ENCODE results near the gene SH3TC2.

SH3TC2 gene

DNA sequence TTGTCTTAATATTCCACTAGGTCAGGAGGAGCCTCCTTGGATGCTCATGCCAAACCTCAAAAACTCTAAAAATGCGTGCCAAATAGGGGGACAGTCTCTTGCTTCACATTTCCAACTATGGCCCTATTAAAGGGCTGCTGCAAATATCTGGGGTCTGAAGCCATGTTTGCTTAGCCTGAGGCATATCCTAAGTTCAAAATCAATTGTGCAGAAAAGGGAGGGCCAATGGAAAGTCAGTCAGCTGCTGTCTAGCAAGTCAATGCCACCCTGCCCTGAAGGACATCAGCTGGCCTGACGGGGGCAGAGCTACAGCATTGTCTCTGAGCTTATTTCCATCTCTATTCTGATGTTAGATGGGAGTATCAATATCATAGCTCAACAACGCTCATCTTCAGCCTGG lies 93.6 kb downstream of the SH3TC2 start:
- no peak for TF ChIP-seq REST (IDR thresholded peaks at IDR 0.05; ENCODE audit: insufficient read depth in 1 of 2, low read depth in 2 of 2, low read length in 2 of 2)
- no peak for TF ChIP-seq TAF1 (IDR thresholded peaks at IDR 0.05; ENCODE audit: borderline replicate concordance, insufficient read depth, low read length)
- no peak for TF ChIP-seq FOXP2 (optimal IDR thresholded peaks at IDR 0.05; ENCODE audit: borderline replicate concordance, extremely low read depth, extremely low read length, insufficient read depth)
- no peak for TF ChIP-seq SIN3A (IDR thresholded peaks at IDR 0.05; ENCODE audit: borderline replicate concordance, insufficient read depth, low read length)
- TF ChIP-seq POLR2AphosphoS5 (IDR thresholded peaks at IDR 0.05; ENCODE audit: low read depth, low read length): no peak

- TF ChIP-seq TAF1 (IDR thresholded peaks at IDR 0.05; ENCODE audit: borderline replicate concordance, insufficient read depth, low read length) (no peak), SIN3A (IDR thresholded peaks at IDR 0.05; ENCODE audit: borderline replicate concordance, insufficient read depth, low read length) (no peak), POLR2AphosphoS5 (IDR thresholded peaks at IDR 0.05; ENCODE audit: low read depth, low read length) (no peak), FOXP2 (optimal IDR thresholded peaks at IDR 0.05; ENCODE audit: borderline replicate concordance, extremely low read depth, extremely low read length, insufficient read depth) (no peak), REST (IDR thresholded peaks at IDR 0.05; ENCODE audit: insufficient read depth in 1 of 2, low read depth in 2 of 2, low read length in 2 of 2) (no peak)
Observed at GRCh38 chr5:148968311-148968710, 94.6 kb downstream of the SH3TC2 start.

DNA sequence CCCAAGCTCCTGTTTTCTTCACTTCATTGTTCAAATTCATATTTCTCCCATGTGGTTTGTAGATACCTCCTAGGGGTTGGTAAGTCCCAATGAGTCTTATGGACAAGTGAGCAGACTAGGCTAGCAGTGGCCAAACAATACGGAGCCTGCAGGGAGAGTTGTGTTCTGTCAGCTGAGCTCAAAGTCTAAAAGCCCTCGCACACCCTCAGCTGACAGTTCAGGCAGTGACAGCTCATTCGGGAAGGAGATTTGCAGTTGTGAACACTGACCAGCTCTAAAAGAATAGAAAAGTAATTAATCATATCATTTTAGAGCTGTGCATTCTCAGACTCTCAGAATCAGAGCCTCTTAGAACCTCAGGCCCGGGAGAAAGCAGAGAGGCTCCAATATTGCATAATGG lies 95.1 kb downstream of the SH3TC2 start:
- TF ChIP-seq REST (IDR thresholded peaks at IDR 0.05; ENCODE audit: insufficient read depth in 1 of 2, low read depth in 2 of 2, low read length in 2 of 2) (no peak), POLR2AphosphoS5 (IDR thresholded peaks at IDR 0.05; ENCODE audit: low read depth, low read length) (no peak), FOXP2 (optimal IDR thresholded peaks at IDR 0.05; ENCODE audit: borderline replicate concordance, extremely low read depth, extremely low read length, insufficient read depth) (no peak), TAF1 (IDR thresholded peaks at IDR 0.05; ENCODE audit: borderline replicate concordance, insufficient read depth, low read length) (no peak), SIN3A (IDR thresholded peaks at IDR 0.05; ENCODE audit: borderline replicate concordance, insufficient read depth, low read length) (no peak)

DNA sequence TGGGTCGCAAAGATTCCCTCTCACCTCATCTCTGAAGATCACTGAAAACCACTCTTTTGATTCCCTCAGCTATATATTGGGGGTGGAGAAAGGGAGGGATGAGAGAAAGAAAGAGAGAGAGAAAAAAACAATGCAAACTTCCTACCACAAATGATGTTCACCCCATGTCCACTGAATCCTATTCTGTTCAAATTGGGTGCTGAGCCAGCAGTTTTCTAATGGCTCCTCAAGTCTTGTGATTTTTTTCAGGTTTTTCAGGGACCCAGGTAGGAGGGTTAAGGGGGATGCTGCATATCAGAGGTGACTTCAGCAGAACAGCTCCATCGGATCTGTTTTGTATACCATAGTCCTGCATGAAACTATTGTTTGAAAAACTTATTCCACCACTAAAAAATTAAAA lies 95.9 kb downstream of the SH3TC2 start:
- no peak for TF ChIP-seq FOXP2 (optimal IDR thresholded peaks at IDR 0.05; ENCODE audit: borderline replicate concordance, extremely low read depth, extremely low read length, insufficient read depth)
- TF ChIP-seq REST (IDR thresholded peaks at IDR 0.05; ENCODE audit: insufficient read depth in 1 of 2, low read depth in 2 of 2, low read length in 2 of 2): no peak
- no peak for TF ChIP-seq POLR2AphosphoS5 (IDR thresholded peaks at IDR 0.05; ENCODE audit: low read depth, low read length)
- TF ChIP-seq TAF1 (IDR thresholded peaks at IDR 0.05; ENCODE audit: borderline replicate concordance, insufficient read depth, low read length): no peak
- TF ChIP-seq SIN3A (IDR thresholded peaks at IDR 0.05; ENCODE audit: borderline replicate concordance, insufficient read depth, low read length): no peak

GRCh38 chr5:148966348-148966747 lies 96.5 kb downstream of the SH3TC2 start:
- no peak for TF ChIP-seq TAF1 (IDR thresholded peaks at IDR 0.05; ENCODE audit: borderline replicate concordance, insufficient read depth, low read length)
- no peak for TF ChIP-seq FOXP2 (optimal IDR thresholded peaks at IDR 0.05; ENCODE audit: borderline replicate concordance, extremely low read depth, extremely low read length, insufficient read depth)
- TF ChIP-seq SIN3A (IDR thresholded peaks at IDR 0.05; ENCODE audit: borderline replicate concordance, insufficient read depth, low read length): no peak
- no peak for TF ChIP-seq POLR2AphosphoS5 (IDR thresholded peaks at IDR 0.05; ENCODE audit: low read depth, low read length)
- no peak for TF ChIP-seq REST (IDR thresholded peaks at IDR 0.05; ENCODE audit: insufficient read depth in 1 of 2, low read depth in 2 of 2, low read length in 2 of 2)

All from PFSK-1 (cell line).